ENCODE results near the gene DTX3.
"Not testable (repeated sequence)": the region's sequence is repeated elsewhere in the genome, so short reads cannot be mapped to it uniquely, and the experiment has no call there.

Gene DTX3

GRCh38 chr12:57606821-57607220 lies 2.2 kb downstream of the DTX3 start:
- DNase-seq (ENCODE audit: low read depth in 2 of 2) = no peak

GRCh38 chr12:57607958-57608663 lies 3.5 kb downstream of the DTX3 start:
- no peak for DNase-seq (ENCODE audit: low read depth in 2 of 2)

GRCh38 chr12:57609101-57609780 lies 4.6 kb downstream of the DTX3 start:
- DNase-seq (ENCODE audit: low read depth in 2 of 2) = no peak

- DNase-seq (ENCODE audit: low read depth in 2 of 2) = no peak
Measured at GRCh38 chr12:57609781-57610553, 5.3 kb downstream of the DTX3 start.

GRCh38 chr12:57610554-57611107 lies 6.0 kb downstream of the DTX3 start:
- DNase-seq (ENCODE audit: low read depth in 2 of 2) = no peak

- peak in 1 of 2 experiments; percentile 39 for DNase-seq (ENCODE audit: low read depth in 2 of 2)
Measured at GRCh38 chr12:57611108-57611826, 6.6 kb downstream of the DTX3 start, which contains the start of gene ARHGEF25. Gene ARHGEF25 (plus strand): TSS chr12:57611435. CDS start chr12:57611895, 460 bp downstream.

- DNase-seq (ENCODE audit: low read depth in 2 of 2) = no peak
Measured at GRCh38 chr12:57611827-57612710, 7.4 kb downstream of the DTX3 start.

- DNase-seq (ENCODE audit: low read depth in 2 of 2) = no peak
Measured at GRCh38 chr12:57612711-57613426, 8.2 kb downstream of the DTX3 start.

GRCh38 chr12:57613427-57614109 lies 8.9 kb downstream of the DTX3 start:
- DNase-seq (ENCODE audit: low read depth in 2 of 2) = no peak

- DNase-seq (ENCODE audit: low read depth in 2 of 2) = no peak
Measured at GRCh38 chr12:57614178-57614947, 9.7 kb downstream of the DTX3 start.

- DNase-seq (ENCODE audit: low read depth in 2 of 2) = no peak
Measured at GRCh38 chr12:57614948-57615500, 10.4 kb downstream of the DTX3 start.

GRCh38 chr12:57615637-57616036 lies 11.0 kb downstream of the DTX3 start:
- DNase-seq (ENCODE audit: low read depth in 2 of 2) = no peak

GRCh38 chr12:57616383-57617101 lies 11.9 kb downstream of the DTX3 start:
- no peak for DNase-seq (ENCODE audit: low read depth in 2 of 2)

GRCh38 chr12:57617942-57618341 lies 13.3 kb downstream of the DTX3 start:
- DNase-seq (ENCODE audit: low read depth in 2 of 2) = no peak

GRCh38 chr12:57618431-57618830 lies 13.8 kb downstream of the DTX3 start:
- DNase-seq (ENCODE audit: low read depth in 2 of 2) = not testable (repeated sequence)

- DNase-seq (ENCODE audit: low read depth in 2 of 2) = no peak
Measured at GRCh38 chr12:57618966-57619433, 14.4 kb downstream of the DTX3 start.
